HCT116 (cell line): ENCODE results near the gene OR1F1. TPM values are rescaled to one million over a fixed set of nuclear protein-coding genes. Genes with fewer than 3 reads are reported as not detected.

ENCODE experiments used
- ATAC-seq: fragments of 200-7000 bp; cut with Tn5 transposase; 2 replicates; pipeline ENCODE4 v1.9.1; 2020; ENCODE audit warnings: mild to moderate bottlenecking, moderate library complexity
- BruUV-seq: library from RNA; stranded (reverse); fragments of 400-500 nt; replicated peaks from 2 replicates; lab custom pipeline; 2021; lab: Mats Ljungman, UMichigan
- CTCF ChIA-PET: fragments of 300-600 bp; sonication (Branson Sonifier 250); formaldehyde crosslinking; loops from one replicate; lab custom pipeline; 2021; ENCODE audit warnings: antibody characterized with exemption; lab: Charles Lee
- POLR2A ChIA-PET: fragments of 300-600, 350-600 bp; sonication (Branson Sonifier 250); formaldehyde crosslinking; loops from one replicate; lab custom pipeline; 2021; ENCODE audit warnings: antibody characterized with exemption; lab: Charles Lee
- RAD21 ChIA-PET, 2 experiments: fragments of 300-600 bp; sonication (Branson Sonifier 250); formaldehyde crosslinking; loops; one replicate each; lab custom pipeline; 2023; ENCODE audit warnings: low total read pairs in 2 of 2; ENCODE audit not compliant: uncharacterized antibody in 2 of 2, unreplicated experiment in 2 of 2, low non-redundant PET in 1 of 2; lab: Charles Lee
- DNase-seq: peaks from one replicate; pipeline ENCODE4 v3.0.0-alpha.2; 2010; ENCODE audit warnings: low read depth, low spot score
- H2AFZ ChIP-seq: fragments of 200-600 bp; shearing (Covaris generic), sonication (generic); 2 replicates; pipeline ENCODE4 v1.6.1; 2017; ENCODE audit warnings: low read depth, mixed run types, mixed read lengths, antibody characterized with exemption, low read length; ENCODE audit not compliant: poor library complexity, severe bottlenecking
- H3K27ac ChIP-seq: 2 replicates; pipeline ENCODE4 v1.5.1; 2012; ENCODE audit warnings: low read depth, low read length
- H3K27me3 ChIP-seq: fragments of 200-600 bp; sonication (generic); 2 replicates; pipeline ENCODE4 v1.6.1; 2016; ENCODE audit warnings: mixed run types, low read length, mixed read lengths; ENCODE audit not compliant: insufficient read depth
- H3K36me3 ChIP-seq, 2 experiments: fragments of 200-500 bp in 1 of 2; fragments of 200-600 bp in 1 of 2; sonication (Bioruptor generic) in 1 of 2; sonication (generic) in 1 of 2; 2 replicates each; pipeline versions ENCODE4 v1.5.1 to v1.6.1; 2014 to 2016; ENCODE audit warnings: low read length in 2 of 2, inconsistent platforms in 1 of 2, mixed read lengths in 1 of 2, mixed run types in 1 of 2; ENCODE audit not compliant: insufficient read depth in 2 of 2, control insufficient read depth in 1 of 2
- H3K4me1 ChIP-seq, 2 experiments: fragments of 200-600 bp in 1 of 2; sonication (generic) in 1 of 2; 2 replicates each; pipeline versions ENCODE4 v1.5.1 to v1.6.1; 2012 to 2017; ENCODE audit warnings: low read length in 2 of 2, inconsistent platforms in 1 of 2, mild to moderate bottlenecking in 1 of 2, mixed read lengths in 1 of 2, mixed run types in 1 of 2, moderate library complexity in 1 of 2; ENCODE audit not compliant: insufficient read depth in 2 of 2, control insufficient read depth in 1 of 2
- H3K4me2 ChIP-seq: fragments of 200-600 bp; sonication (generic); 2 replicates; pipeline ENCODE4 v1.6.1; 2017; ENCODE audit warnings: mixed run types, low read length, mixed read lengths
- H3K4me3 ChIP-seq, 2 experiments: fragments of 200-600 bp in 1 of 2; sonication (generic) in 1 of 2; replicated peaks in 1 of 2; 2 replicates each; pipeline ENCODE4 v1.5.1; 2011 to 2016; ENCODE audit warnings: low read length in 2 of 2, control low read depth in 1 of 2, low read depth in 1 of 2, mild to moderate bottlenecking in 1 of 2, mixed read lengths in 1 of 2, mixed run types in 1 of 2
- H3K79me2 ChIP-seq: fragments of 200-600 bp; sonication (generic); 2 replicates; pipeline ENCODE4 v1.6.1; 2017; ENCODE audit warnings: mild to moderate bottlenecking, mixed run types, low read length, moderate library complexity, mixed read lengths; ENCODE audit not compliant: insufficient read depth
- H3K9ac ChIP-seq: fragments of 200-600 bp; sonication (generic); 2 replicates; pipeline ENCODE4 v1.6.1; 2016; ENCODE audit warnings: low read length, mixed read lengths
- H3K9me2 ChIP-seq: fragments of 200-600 bp; sonication (generic), shearing (Covaris generic); 2 replicates; pipeline ENCODE4 v1.6.1; 2017; ENCODE audit warnings: mixed run types, mild to moderate bottlenecking, moderate library complexity; ENCODE audit not compliant: insufficient read depth
- H3K9me3 ChIP-seq, 2 experiments: fragments of 200-500 bp in 1 of 2; fragments of 200-600 bp in 1 of 2; sonication (Bioruptor generic) in 1 of 2; sonication (generic) in 1 of 2; 2 replicates each; pipeline ENCODE4 v1.6.1; 2014 to 2017; ENCODE audit warnings: low read length in 2 of 2, mixed read lengths in 2 of 2, inconsistent platforms in 1 of 2, low read depth in 1 of 2, mild to moderate bottlenecking in 1 of 2, mixed run types in 1 of 2, moderate library complexity in 1 of 2; ENCODE audit not compliant: control insufficient read depth in 1 of 2, insufficient read depth in 1 of 2
- H4K20me1 ChIP-seq: fragments of 200-600 bp; sonication (generic), shearing (Covaris generic); 2 replicates; pipeline ENCODE4 v1.6.1; 2017; ENCODE audit warnings: mixed run types, mild to moderate bottlenecking, moderate library complexity; ENCODE audit not compliant: insufficient read depth
- CBX3 ChIP-seq: IDR thresholded peaks from 2 replicates; pipeline ENCODE4 v1.6.1; 2012; ENCODE audit warnings: low read depth
- EZH2 ChIP-seq: fragments of 200-600 bp; sonication (generic); IDR thresholded peaks from 2 replicates; pipeline ENCODE4 v1.6.1; 2017; ENCODE audit warnings: antibody characterized with exemption, mixed run types
- EZH2phosphoT487 ChIP-seq: fragments of 200-600 bp; IDR thresholded peaks from 2 replicates; pipeline ENCODE4 v1.6.1; 2018; ENCODE audit warnings: antibody characterized with exemption, borderline replicate concordance
- FOSL1 ChIP-seq: IDR thresholded peaks from 2 replicates; pipeline ENCODE4 v1.6.1; 2012; ENCODE audit warnings: low read depth
- JUND ChIP-seq: IDR thresholded peaks from 2 replicates; pipeline ENCODE4 v1.6.1; 2012
- POLR2A ChIP-seq: IDR thresholded peaks from 2 replicates; pipeline ENCODE4 v1.7.0; 2011; ENCODE audit warnings: borderline replicate concordance; ENCODE audit not compliant: insufficient read depth, insufficient read length; ENCODE audit errors: extremely low read depth
- POLR2AphosphoS5 ChIP-seq: IDR thresholded peaks from 2 replicates; pipeline ENCODE4 v1.6.1; 2011; ENCODE audit warnings: mild to moderate bottlenecking, low read depth, low read length, moderate library complexity
- RAD21 ChIP-seq: IDR thresholded peaks from 2 replicates; pipeline ENCODE4 v1.6.1; 2012; ENCODE audit warnings: low read depth, mild to moderate bottlenecking
- SIN3A ChIP-seq: IDR thresholded peaks from 2 replicates; pipeline ENCODE4 v1.6.1; 2012; ENCODE audit warnings: low read depth
- SRF ChIP-seq: IDR thresholded peaks from 2 replicates; pipeline ENCODE4 v1.6.1; 2012; ENCODE audit warnings: low read depth
- YY1 ChIP-seq: IDR thresholded peaks from 2 replicates; pipeline ENCODE4 v1.6.1; 2011; ENCODE audit warnings: low read length, low read depth, moderate library complexity, mild to moderate bottlenecking; ENCODE audit not compliant: insufficient replicate concordance; ENCODE audit errors: extremely low read depth
- ZFX ChIP-seq: fragments of 450-650 bp; IDR thresholded peaks from 2 replicates; pipeline ENCODE4 v1.6.1; 2017
- ZNF274 ChIP-seq: fragments of 200-500 bp; sonication (Bioruptor generic); IDR thresholded peaks from 2 replicates; pipeline ENCODE4 v1.6.1; 2014; ENCODE audit warnings: mild to moderate bottlenecking, low read depth, low read length, inconsistent platforms
- intact Hi-C: fragments of 100-400 bp; cut with micrococcal nuclease; formaldehyde crosslinking; loops from 2 replicates; pipeline ENCODE4 v1.10.0; 2022
- total RNA-seq: library from RNA; stranded (reverse); gene quantifications from one replicate; pipeline ENCODE4 v1.2.1, GENCODE V29; 2021; ENCODE audit not compliant: unreplicated experiment
- TF ChIP-seq, protein P1 (sequence below): IDR thresholded peaks from 2 replicates; pipeline ENCODE4 v1.6.1; 2012
- TF ChIP-seq, protein P2 (sequence below), 3 experiments: fragments of 200-600 bp in 1 of 3; sonication (generic) in 1 of 3; IDR thresholded peaks in 2 of 3; conservative IDR thresholded peaks in 1 of 3; 2 replicates each; pipeline ENCODE4 v1.5.1; 2012 to 2017; ENCODE audit warnings: low read depth in 2 of 3, low read length in 2 of 3, antibody characterized with exemption in 1 of 3, borderline replicate concordance in 1 of 3, control low read depth in 1 of 3, mild to moderate bottlenecking in 1 of 3, mixed read lengths in 1 of 3, mixed run types in 1 of 3, moderate library complexity in 1 of 3; ENCODE audit not compliant: insufficient read depth in 1 of 3
- TF ChIP-seq, protein P3 (sequence below): IDR thresholded peaks from 2 replicates; pipeline ENCODE4 v1.6.1; 2012; ENCODE audit warnings: low read depth
- TF ChIP-seq, protein P4 (sequence below): IDR thresholded peaks from 2 replicates; pipeline ENCODE4 v1.6.1; 2011; ENCODE audit warnings: mild to moderate bottlenecking, low read length, moderate library complexity; ENCODE audit not compliant: insufficient replicate concordance; ENCODE audit errors: extremely low read depth
- TF ChIP-seq, protein P5 (sequence below): IDR thresholded peaks from 2 replicates; pipeline ENCODE4 v1.6.1; 2012

OR1F1 gene
- total RNA-seq, 1 experiment from 2014 or later, result not detected

DNA sequence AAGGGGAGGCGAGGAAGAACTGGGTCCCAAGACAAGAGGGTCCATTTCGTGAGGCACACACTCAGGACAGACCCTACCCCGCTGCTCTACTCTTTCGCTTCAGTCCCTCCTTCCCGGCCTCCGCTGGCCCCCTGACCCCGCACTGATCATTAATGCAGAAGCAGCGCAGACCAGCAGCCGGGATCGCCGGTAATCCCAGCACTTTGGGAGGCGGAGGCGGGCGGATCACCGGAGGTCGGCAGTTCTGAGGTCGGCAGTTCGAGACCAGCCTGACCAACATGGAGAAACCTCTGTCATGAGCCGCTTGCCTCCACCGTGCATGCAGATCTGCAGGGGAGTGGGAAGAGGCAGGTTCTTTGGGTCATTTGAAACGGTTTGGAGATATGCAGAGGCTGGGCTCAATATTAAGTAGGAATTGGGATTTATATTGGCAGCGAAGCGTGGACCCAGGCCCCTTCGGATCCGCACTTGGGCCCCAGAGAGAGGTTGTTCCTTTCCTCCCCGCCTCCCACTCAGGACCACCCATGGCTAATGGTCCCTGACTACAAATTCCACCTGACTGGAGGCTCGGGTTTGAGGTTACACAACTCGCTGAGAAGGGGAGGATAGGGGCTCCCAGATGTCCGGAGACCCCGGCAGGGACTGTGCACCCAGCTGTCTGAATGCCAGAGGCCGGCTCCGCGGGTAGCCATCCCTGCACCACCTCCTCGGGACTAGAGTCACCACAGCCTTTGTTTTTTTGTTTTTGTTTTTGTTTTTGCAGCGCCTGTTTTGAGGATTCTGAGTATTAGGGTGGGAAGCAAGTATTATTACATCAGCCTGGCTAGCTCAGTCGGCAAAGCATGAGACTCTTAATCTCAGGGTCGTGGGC lies 23.6 kb upstream of the OR1F1 start:
- H3K27me3 ChIP-seq, result no peaks in the 10 kb centered on the region
- no peak overlapping the region for H3K9ac ChIP-seq
- RAD21 ChIA-PET, result no interaction called here
- H4K20me1 ChIP-seq, result no peaks in the 10 kb centered on the region
- no peak overlapping the region for H3K4me3 ChIP-seq
- CTCF ChIA-PET, result interaction anchor here (1.7 to 3.6 kb wide), 2 partner anchors 8 to 10 kb away, joined by 12 to 21 read pairs; no protein-coding TSS in a partner anchor
- intact Hi-C loops, result no loop called here
- no peaks in the 10 kb centered on the region for H3K9me3 ChIP-seq
- H3K4me1 ChIP-seq, result peaks cover 11 to 48% of the 10 kb centered on the region in 2 experiments; a peak in 3 of 4 replicates
- no peak overlapping the region for H3K4me2 ChIP-seq
- ATAC-seq, result no peak
- H3K27ac ChIP-seq, result no peak overlapping the region; the same call in 1 of the 2 replicates
- no peak for DNase-seq
- TF ChIP-seq EZH2phosphoT487 (no peak), SRF (no peak), JUND (no peak), RAD21 (no peak), POLR2A (no peak), ZFX (no peak), SIN3A (no peak), CBX3 (no peak), EZH2 (no peak), POLR2AphosphoS5 (no peak), YY1 (no peak), ZNF274 (no peak), FOSL1 (no peak)
- TF ChIP-seq, protein P1, sequence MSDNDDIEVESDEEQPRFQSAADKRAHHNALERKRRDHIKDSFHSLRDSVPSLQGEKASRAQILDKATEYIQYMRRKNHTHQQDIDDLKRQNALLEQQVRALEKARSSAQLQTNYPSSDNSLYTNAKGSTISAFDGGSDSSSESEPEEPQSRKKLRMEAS, result no peak
- TF ChIP-seq, protein P2, sequence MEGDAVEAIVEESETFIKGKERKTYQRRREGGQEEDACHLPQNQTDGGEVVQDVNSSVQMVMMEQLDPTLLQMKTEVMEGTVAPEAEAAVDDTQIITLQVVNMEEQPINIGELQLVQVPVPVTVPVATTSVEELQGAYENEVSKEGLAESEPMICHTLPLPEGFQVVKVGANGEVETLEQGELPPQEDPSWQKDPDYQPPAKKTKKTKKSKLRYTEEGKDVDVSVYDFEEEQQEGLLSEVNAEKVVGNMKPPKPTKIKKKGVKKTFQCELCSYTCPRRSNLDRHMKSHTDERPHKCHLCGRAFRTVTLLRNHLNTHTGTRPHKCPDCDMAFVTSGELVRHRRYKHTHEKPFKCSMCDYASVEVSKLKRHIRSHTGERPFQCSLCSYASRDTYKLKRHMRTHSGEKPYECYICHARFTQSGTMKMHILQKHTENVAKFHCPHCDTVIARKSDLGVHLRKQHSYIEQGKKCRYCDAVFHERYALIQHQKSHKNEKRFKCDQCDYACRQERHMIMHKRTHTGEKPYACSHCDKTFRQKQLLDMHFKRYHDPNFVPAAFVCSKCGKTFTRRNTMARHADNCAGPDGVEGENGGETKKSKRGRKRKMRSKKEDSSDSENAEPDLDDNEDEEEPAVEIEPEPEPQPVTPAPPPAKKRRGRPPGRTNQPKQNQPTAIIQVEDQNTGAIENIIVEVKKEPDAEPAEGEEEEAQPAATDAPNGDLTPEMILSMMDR (IDR thresholded peaks at IDR 0.05 in 2 of 3, conservative IDR thresholded peaks at IDR 0.05 in 1 of 3; ENCODE audit: borderline replicate concordance in 1 of 3, insufficient read depth in 1 of 3, low read depth in 2 of 3, low read length in 2 of 3), result no peak
- TF ChIP-seq, protein P3, sequence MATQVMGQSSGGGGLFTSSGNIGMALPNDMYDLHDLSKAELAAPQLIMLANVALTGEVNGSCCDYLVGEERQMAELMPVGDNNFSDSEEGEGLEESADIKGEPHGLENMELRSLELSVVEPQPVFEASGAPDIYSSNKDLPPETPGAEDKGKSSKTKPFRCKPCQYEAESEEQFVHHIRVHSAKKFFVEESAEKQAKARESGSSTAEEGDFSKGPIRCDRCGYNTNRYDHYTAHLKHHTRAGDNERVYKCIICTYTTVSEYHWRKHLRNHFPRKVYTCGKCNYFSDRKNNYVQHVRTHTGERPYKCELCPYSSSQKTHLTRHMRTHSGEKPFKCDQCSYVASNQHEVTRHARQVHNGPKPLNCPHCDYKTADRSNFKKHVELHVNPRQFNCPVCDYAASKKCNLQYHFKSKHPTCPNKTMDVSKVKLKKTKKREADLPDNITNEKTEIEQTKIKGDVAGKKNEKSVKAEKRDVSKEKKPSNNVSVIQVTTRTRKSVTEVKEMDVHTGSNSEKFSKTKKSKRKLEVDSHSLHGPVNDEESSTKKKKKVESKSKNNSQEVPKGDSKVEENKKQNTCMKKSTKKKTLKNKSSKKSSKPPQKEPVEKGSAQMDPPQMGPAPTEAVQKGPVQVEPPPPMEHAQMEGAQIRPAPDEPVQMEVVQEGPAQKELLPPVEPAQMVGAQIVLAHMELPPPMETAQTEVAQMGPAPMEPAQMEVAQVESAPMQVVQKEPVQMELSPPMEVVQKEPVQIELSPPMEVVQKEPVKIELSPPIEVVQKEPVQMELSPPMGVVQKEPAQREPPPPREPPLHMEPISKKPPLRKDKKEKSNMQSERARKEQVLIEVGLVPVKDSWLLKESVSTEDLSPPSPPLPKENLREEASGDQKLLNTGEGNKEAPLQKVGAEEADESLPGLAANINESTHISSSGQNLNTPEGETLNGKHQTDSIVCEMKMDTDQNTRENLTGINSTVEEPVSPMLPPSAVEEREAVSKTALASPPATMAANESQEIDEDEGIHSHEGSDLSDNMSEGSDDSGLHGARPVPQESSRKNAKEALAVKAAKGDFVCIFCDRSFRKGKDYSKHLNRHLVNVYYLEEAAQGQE, result no peak
- TF ChIP-seq, protein P4, sequence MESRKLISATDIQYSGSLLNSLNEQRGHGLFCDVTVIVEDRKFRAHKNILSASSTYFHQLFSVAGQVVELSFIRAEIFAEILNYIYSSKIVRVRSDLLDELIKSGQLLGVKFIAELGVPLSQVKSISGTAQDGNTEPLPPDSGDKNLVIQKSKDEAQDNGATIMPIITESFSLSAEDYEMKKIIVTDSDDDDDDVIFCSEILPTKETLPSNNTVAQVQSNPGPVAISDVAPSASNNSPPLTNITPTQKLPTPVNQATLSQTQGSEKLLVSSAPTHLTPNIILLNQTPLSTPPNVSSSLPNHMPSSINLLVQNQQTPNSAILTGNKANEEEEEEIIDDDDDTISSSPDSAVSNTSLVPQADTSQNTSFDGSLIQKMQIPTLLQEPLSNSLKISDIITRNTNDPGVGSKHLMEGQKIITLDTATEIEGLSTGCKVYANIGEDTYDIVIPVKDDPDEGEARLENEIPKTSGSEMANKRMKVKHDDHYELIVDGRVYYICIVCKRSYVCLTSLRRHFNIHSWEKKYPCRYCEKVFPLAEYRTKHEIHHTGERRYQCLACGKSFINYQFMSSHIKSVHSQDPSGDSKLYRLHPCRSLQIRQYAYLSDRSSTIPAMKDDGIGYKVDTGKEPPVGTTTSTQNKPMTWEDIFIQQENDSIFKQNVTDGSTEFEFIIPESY, result no peak
- TF ChIP-seq, protein P5, sequence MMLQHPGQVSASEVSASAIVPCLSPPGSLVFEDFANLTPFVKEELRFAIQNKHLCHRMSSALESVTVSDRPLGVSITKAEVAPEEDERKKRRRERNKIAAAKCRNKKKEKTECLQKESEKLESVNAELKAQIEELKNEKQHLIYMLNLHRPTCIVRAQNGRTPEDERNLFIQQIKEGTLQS, result no peak
- BruUV-seq, result no TSS peak
- no peaks in the 10 kb centered on the region for H3K36me3 ChIP-seq
- H3K79me2 ChIP-seq, result no peaks in the 10 kb centered on the region
- H3K9me2 ChIP-seq, result no peaks in the 10 kb centered on the region
- H2AFZ ChIP-seq, result no peak overlapping the region
- POLR2A ChIA-PET, result interaction anchor here (0.6 to 1.3 kb wide), 3 partner anchors 8 to 136 kb away, joined by 5 to 6 read pairs (median 5); partner anchors contain the start of gene ZNF213
